Measurements from ENCODE around the gene GLG1.

Gene GLG1

DNA sequence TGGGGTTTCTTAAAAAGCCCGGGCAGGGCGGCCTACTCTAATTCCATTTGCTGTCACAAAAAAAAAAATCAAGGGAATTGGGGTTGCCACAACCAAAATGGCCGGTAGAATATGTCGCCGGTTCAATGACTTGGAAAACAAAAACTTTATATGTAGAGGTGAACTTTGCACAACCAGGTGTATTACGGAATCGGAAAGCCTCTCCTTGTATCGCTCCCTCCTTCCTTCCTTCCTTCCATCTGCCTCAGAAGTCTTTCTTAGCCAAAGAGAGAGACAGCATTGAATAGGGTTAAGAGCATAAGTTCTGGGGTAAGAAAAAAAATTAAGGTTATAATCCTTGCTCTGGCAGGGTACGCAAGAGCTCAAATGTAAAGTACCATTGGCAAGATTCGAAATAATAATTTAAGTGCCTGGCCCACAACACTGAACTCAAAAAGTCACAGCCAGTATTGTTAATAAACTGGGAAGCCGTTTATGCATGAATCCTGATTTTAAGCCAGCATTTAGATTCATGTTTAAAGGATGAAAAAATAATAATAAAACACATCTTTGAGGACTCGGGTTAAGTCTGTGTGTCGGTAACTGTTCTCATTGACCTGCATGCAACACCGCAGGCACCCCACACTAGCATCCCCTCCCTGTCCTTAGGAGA lies 522 bp upstream of the GLG1 start:
- TF ChIP-seq POLR2A (IDR thresholded peaks at IDR 0.05; ENCODE audit: low read depth, low read length) (no peak), TAF1 (IDR thresholded peaks at IDR 0.05; ENCODE audit: borderline replicate concordance, low read depth, low read length) (no peak), POLR2AphosphoS5 (IDR thresholded peaks at IDR 0.05; ENCODE audit: low read depth, low read length) (no peak)
- no peak for DNase-seq (ENCODE audit: insufficient read length)
- FAIRE-seq: no peak

DNA sequence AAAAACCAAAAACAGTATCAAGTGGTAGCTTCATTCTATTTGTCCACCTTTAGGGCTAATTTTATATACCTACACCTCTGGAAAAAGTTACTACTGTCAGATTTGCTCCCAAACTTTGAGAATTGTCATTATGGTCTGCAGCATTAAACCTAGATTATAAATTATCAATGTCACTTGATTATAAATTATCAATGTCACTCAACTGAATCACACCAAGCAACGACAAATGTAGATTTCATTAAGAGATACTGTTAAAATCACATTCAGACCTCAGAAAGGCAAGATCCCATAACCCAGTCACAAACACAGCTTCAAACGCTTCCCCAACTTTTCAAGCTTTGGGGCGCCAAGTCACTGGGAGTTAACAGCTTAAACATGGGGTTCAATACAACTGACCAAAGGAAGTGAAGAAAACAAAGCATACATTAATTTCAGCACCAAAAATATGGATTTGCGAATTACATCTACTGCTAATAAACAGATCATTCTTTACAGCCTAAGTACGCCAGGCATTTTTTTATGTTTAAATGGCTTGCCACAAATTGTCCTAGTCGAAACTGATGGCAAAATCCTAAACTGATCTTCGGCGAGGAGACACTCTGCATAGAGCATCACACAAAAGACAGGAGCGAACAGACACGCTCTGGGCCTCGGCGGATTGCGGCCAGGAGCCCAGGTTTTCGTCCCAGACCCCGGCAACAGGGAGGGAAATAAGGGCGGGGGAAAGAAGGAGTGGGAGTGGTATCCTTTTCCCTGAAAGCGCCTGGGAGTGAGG lies 981 bp downstream of the GLG1 start:
- FAIRE-seq: no peak
- DNase-seq (ENCODE audit: insufficient read length): no peak

DNA sequence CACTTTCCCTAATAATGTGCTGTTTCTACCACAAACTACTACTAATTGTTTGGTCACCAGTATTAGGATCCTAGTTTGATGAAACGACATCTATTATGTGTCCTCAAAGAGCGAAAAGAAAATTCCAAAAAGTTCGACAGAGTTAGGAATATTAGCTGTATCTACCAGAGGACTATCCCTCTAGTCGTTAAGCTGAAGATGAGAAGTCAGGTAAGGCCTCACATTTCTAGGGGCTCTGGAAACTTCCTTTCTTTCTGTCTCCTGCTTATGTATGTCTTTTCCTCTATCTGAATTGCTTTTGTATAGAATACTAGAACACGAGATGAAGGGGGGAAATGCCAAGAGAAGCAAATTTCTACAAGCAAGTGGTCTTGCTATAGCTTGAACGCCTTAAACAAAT lies 1.6 kb downstream of the GLG1 start:
- DNase-seq (ENCODE audit: insufficient read length): no peak
- no peak for TF ChIP-seq POLR2A (IDR thresholded peaks at IDR 0.05; ENCODE audit: low read depth, low read length)
- TF ChIP-seq POLR2AphosphoS5 (IDR thresholded peaks at IDR 0.05; ENCODE audit: low read depth, low read length): no peak
- no peak for TF ChIP-seq TAF1 (IDR thresholded peaks at IDR 0.05; ENCODE audit: borderline replicate concordance, low read depth, low read length)
- FAIRE-seq: no peak

More for the DNA sequence above, 981 bp downstream of the GLG1 start:
- TF ChIP-seq POLR2AphosphoS5 (IDR thresholded peaks at IDR 0.05; ENCODE audit: low read depth, low read length) (no peak), POLR2A (IDR thresholded peaks at IDR 0.05; ENCODE audit: low read depth, low read length) (no peak), TAF1 (IDR thresholded peaks at IDR 0.05; ENCODE audit: borderline replicate concordance, low read depth, low read length) (no peak)

DNA sequence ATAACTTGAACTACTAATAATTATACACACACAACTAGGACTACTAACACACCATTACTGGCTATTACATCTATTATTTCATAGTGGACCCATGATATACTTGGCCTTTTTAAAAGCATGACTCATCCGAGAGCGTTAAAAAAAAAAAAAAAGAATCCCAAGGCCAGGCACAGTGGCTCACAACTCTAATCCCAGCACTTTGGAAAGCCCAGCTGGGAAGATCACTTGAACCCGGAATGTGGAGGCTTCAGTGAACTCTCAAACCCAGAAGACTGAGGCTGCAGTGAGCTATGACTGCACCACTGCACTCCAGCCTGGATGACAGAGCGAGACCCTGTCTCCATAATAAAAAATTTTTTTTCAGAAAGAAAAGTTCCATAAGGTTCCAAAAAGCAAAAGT lies 3.1 kb downstream of the GLG1 start:
- FAIRE-seq (no peak), DNase-seq (ENCODE audit: insufficient read length) (no peak)
- TF ChIP-seq POLR2A (IDR thresholded peaks at IDR 0.05; ENCODE audit: low read depth, low read length) (no peak), TAF1 (IDR thresholded peaks at IDR 0.05; ENCODE audit: borderline replicate concordance, low read depth, low read length) (no peak), POLR2AphosphoS5 (IDR thresholded peaks at IDR 0.05; ENCODE audit: low read depth, low read length) (no peak)

DNA sequence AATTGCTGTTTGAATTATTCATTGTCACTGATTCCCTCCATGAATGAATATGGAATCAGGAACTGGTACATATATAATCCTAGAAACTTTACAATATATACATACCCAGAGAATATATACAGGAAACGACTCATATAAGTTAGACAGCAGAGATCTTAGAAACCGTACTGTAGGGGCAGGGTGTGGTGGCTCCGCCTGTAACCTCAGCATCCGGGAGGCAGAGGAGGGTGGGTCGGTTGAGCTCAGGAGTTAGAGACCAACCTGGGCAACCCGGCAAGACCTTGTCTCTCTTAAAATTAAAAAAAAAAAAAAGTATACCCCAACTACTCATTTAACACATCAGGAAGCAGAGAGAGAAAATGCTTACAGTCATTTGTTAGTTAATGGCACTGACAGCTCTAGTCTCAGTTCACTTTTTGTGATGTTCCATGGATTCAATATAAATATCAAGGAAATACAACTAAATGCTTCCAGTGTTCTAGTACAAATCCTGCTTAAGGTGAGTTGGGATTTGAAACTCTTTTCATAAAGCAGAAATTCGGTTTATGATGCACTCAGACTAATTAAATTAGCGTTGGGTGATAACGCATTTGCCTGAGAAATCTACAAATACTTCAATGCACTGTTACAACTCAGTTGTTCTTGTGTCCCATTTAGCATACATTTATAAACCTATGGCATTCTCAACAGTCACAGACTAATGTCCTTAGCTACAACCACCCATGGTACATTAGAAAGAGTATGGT lies 5.6 kb downstream of the GLG1 start:
- FAIRE-seq: no peak
- TF ChIP-seq TAF1 (IDR thresholded peaks at IDR 0.05; ENCODE audit: borderline replicate concordance, low read depth, low read length) (no peak), POLR2A (IDR thresholded peaks at IDR 0.05; ENCODE audit: low read depth, low read length) (no peak), POLR2AphosphoS5 (IDR thresholded peaks at IDR 0.05; ENCODE audit: low read depth, low read length) (no peak)
- no peak for DNase-seq (ENCODE audit: insufficient read length)

DNA sequence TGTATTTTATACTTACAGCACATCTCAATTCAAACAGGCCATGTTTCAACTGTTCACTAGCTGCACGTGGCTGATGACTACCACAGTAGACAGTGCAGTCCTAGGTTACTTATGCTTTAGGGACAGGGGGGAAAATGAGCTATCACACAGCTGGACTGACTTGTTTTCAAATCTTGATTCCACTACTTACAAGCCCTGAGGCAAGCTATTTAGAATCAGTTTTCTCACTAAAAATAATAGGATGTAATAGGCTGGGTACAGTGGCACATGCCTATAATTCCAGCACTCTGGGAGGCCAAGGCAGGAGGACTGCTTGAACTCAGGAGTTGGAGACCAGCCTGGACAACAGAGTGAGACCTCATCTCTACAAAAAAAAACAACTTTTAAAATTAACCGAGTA lies 10.3 kb downstream of the GLG1 start:
- TF ChIP-seq POLR2A (IDR thresholded peaks at IDR 0.05; ENCODE audit: low read depth, low read length): no peak
- TF ChIP-seq TAF1 (IDR thresholded peaks at IDR 0.05; ENCODE audit: borderline replicate concordance, low read depth, low read length): no peak
- TF ChIP-seq POLR2AphosphoS5 (IDR thresholded peaks at IDR 0.05; ENCODE audit: low read depth, low read length): no peak
- DNase-seq (ENCODE audit: insufficient read length) (no peak), FAIRE-seq (no peak)

DNA sequence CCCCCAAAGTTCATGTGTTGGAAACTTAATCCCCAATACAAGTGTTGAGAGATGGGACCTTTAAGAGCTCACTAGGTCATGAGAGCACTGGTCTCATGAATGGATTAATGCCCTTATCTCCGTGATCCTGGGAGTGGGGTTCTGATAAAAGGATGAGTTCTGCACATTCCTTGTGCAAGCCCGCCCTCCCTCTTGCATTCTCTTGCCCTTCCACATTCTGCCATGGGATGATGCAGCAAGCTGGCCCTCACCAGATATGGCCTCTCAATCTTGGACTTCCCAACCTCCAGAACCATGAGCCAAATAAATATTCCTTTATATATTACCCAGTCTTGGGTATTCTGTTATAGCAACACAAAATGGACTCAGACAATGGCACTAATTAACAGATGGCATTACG lies 14.1 kb downstream of the GLG1 start:
- TF ChIP-seq TAF1 (IDR thresholded peaks at IDR 0.05; ENCODE audit: borderline replicate concordance, low read depth, low read length) (no peak), POLR2A (IDR thresholded peaks at IDR 0.05; ENCODE audit: low read depth, low read length) (no peak), POLR2AphosphoS5 (IDR thresholded peaks at IDR 0.05; ENCODE audit: low read depth, low read length) (no peak)
- DNase-seq (ENCODE audit: insufficient read length) (no peak), FAIRE-seq (no peak)

DNA sequence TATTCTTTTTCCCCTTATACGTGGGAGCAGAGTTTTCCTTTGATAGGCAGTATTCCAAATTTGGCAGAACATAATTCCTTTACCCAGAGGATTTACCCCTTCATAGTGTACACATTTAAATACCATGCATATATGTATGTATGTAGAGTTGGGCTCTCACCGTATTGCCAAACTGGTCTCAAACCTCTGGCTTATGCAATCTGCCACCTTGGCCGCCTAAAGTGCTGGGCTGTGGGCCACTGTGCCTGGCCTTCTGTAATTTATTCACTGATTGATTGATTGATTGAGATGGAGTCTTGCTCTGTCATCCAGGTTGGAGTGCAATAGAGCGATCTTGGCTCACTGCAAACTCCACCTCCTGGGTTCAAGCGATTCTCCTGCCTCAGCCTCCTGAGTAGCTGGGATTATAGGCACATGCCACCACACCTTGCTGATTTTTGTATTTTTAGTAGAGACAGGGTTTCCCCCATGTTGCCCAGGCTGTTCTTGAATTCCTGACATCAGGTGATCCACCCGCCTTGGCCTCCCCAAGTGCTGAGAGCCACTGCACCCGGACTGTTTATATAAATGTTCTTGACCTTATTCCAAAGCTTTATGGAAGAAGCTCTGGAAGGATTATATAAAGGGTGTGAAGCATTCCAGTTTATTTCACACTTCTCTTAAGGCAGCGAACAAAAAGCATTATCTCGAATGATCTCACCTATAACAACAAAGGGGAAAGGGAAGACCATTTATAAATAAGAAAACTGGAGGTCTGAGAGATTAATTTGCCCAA lies 14.9 kb downstream of the GLG1 start:
- TF ChIP-seq POLR2A (IDR thresholded peaks at IDR 0.05; ENCODE audit: low read depth, low read length) (no peak), TAF1 (IDR thresholded peaks at IDR 0.05; ENCODE audit: borderline replicate concordance, low read depth, low read length) (no peak), POLR2AphosphoS5 (IDR thresholded peaks at IDR 0.05; ENCODE audit: low read depth, low read length) (no peak)
- DNase-seq (ENCODE audit: insufficient read length) (no peak), FAIRE-seq (no peak)

DNA sequence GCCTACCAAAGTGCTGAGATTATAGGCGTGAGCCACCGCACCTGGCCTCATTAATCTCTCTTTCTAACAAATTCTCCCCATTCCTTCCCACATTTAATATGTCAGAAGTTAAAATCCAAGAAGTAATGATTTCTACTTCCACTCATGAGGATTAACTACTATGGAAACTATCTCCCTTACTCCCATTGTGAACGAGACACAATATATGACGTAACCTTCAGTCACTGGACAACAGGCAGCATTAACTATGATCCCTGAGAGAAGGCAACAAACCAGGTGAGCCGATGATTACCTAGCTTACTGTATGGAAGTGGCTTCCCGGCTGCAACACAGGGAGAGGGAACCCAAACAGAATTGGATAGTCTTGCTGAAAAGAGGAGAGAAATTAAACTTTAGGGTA lies 20.0 kb downstream of the GLG1 start:
- FAIRE-seq: no peak
- TF ChIP-seq TAF1 (IDR thresholded peaks at IDR 0.05; ENCODE audit: borderline replicate concordance, low read depth, low read length) (no peak), POLR2A (IDR thresholded peaks at IDR 0.05; ENCODE audit: low read depth, low read length) (no peak)
- no peak for DNase-seq (ENCODE audit: insufficient read length)

DNA sequence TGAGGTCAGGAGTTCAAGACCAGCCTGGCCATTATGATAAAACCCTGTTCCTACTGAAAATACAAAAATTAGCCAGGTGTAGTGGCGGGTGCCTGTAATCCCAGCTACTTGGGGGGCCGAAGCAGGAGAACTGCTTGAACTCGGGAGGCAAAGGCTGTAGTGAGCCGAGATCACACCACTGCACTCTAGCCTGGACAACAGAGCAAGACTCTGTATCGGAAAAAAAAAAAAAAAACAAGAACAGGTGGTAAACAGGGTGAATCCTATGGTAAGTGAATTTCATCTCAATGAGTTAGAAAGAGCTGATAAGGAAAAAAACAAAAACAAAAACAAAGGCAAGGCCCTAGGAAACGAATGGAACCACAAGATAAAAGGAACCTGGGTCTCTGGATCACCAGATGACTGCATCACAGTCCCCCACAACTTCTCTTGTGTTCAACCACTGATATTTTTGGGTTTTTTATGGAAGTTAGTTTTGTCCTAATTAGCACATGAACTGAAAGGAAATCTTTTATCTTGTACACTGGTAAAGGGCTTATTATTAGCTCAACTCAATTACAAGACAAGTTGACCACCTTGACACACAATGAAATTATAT lies 21.0 kb downstream of the GLG1 start:
- DNase-seq (ENCODE audit: insufficient read length) (no peak), FAIRE-seq (no peak)
- TF ChIP-seq POLR2A (IDR thresholded peaks at IDR 0.05; ENCODE audit: low read depth, low read length) (no peak), TAF1 (IDR thresholded peaks at IDR 0.05; ENCODE audit: borderline replicate concordance, low read depth, low read length) (no peak), POLR2AphosphoS5 (IDR thresholded peaks at IDR 0.05; ENCODE audit: low read depth, low read length) (no peak)
